Neural progenitor cell (in vitro differentiated cells): Measurements from ENCODE around the gene RNF8.

Experiments used
- CTCF ChIP-seq: fragments of 200-600 bp; sonication (generic); IDR thresholded peaks from 2 replicates; pipeline ENCODE4 v1.5.1; 2017; ENCODE audit warnings: antibody characterized with exemption, mild to moderate bottlenecking
- EZH2phosphoT487 ChIP-seq: fragments of 200-600 bp; sonication (generic); IDR thresholded peaks from 2 replicates; pipeline ENCODE4 v1.6.1; 2017; ENCODE audit warnings: antibody characterized with exemption

GRCh38 chr6:37433657-37434271 is 80.0 kb downstream of the RNF8 start:
- TF ChIP-seq EZH2phosphoT487 (no peak), CTCF (no peak)
